ENCODE measurements around the gene GAB2. TPM values are rescaled to one million over a fixed set of nuclear protein-coding genes. Genes with fewer than 3 reads are reported as not detected.

The GAB2 gene
- total RNA-seq, 4 donors from 2014 or later = 22.5 to 32.8 (median 30.1) TPM

GRCh38 chr11:78270971-78271370 is 146.6 kb downstream of the GAB2 start:
- intact Hi-C loops (cut with DNase I; ENCODE audit: low total_unique reads) = no loop called here
- 82 to 85% methylated on average over 2 of the region's 2 CpGs for WGBS, 2 donors
- no peak overlapping the region for H3K4me3 ChIP-seq (ENCODE audit: low read depth, poor library complexity, severe bottlenecking)
- TF ChIP-seq CTCF (IDR thresholded peaks at IDR 0.05) (no peak), POLR2A (IDR thresholded peaks at IDR 0.05) (no peak)
- DNase-seq (ENCODE audit: low spot score in 2 of 2) = no peak

- intact Hi-C loops (cut with DNase I; ENCODE audit: low total_unique reads) = no loop called here
- DNase-seq (ENCODE audit: low spot score in 2 of 2) = no peak
- no peak overlapping the region for H3K4me3 ChIP-seq (ENCODE audit: low read depth, poor library complexity, severe bottlenecking)
- WGBS, 2 donors = 87 to 96% methylated on average over 7 of the region's 7 CpGs
- TF ChIP-seq POLR2A (IDR thresholded peaks at IDR 0.05) = no peak
- no peak for TF ChIP-seq CTCF (IDR thresholded peaks at IDR 0.05)
Observed at GRCh38 chr11:78269806-78270205, 147.8 kb downstream of the GAB2 start.

GRCh38 chr11:78268591-78269410 is 148.8 kb downstream of the GAB2 start:
- DNase-seq (ENCODE audit: low spot score in 2 of 2) = no peak

GRCh38 chr11:78266451-78266850 is 151.2 kb downstream of the GAB2 start:
- no peak overlapping the region for H3K4me3 ChIP-seq (ENCODE audit: low read depth, poor library complexity, severe bottlenecking)
- TF ChIP-seq POLR2A (IDR thresholded peaks at IDR 0.05) = no peak
- TF ChIP-seq CTCF (IDR thresholded peaks at IDR 0.05) = no peak
- intact Hi-C loops (cut with DNase I; ENCODE audit: low total_unique reads) = no loop called here
- WGBS, 2 donors = 39 to 47% methylated on average over 3 of the region's 3 CpGs
- no peak for DNase-seq (ENCODE audit: low spot score in 2 of 2)

More at GRCh38 chr11:78268591-78269410, 148.8 kb downstream of the GAB2 start:
- H3K4me3 ChIP-seq (ENCODE audit: low read depth, poor library complexity, severe bottlenecking) = no peak overlapping the region
- intact Hi-C loops (cut with DNase I; ENCODE audit: low total_unique reads) = no loop called here
- 56 to 61% methylated on average over 7 of the region's 7 CpGs for WGBS, 2 donors
- no peak for TF ChIP-seq CTCF (IDR thresholded peaks at IDR 0.05)
- no peak for TF ChIP-seq POLR2A (IDR thresholded peaks at IDR 0.05)

GRCh38 chr11:78265326-78265725 is 152.3 kb downstream of the GAB2 start:
- intact Hi-C loops (cut with DNase I; ENCODE audit: low total_unique reads) = no loop called here
- H3K4me3 ChIP-seq (ENCODE audit: low read depth, poor library complexity, severe bottlenecking) = no peak overlapping the region
- WGBS, 2 donors = 61% methylated on average over 3 of the region's 3 CpGs
- no peak for TF ChIP-seq CTCF (IDR thresholded peaks at IDR 0.05)
- TF ChIP-seq POLR2A (IDR thresholded peaks at IDR 0.05) = no peak
- DNase-seq (ENCODE audit: low spot score in 2 of 2) = no peak

GRCh38 chr11:78262691-78263090 is 154.9 kb downstream of the GAB2 start:
- intact Hi-C loops (cut with DNase I; ENCODE audit: low total_unique reads) = no loop called here
- TF ChIP-seq CTCF (IDR thresholded peaks at IDR 0.05) (no peak), POLR2A (IDR thresholded peaks at IDR 0.05) (no peak)
- no peak for DNase-seq (ENCODE audit: low spot score in 2 of 2)
- H3K4me3 ChIP-seq (ENCODE audit: low read depth, poor library complexity, severe bottlenecking) = no peak overlapping the region

Measured in lower leg skin (tissue), 4 donors.